Measurements from ENCODE around the gene CTAG2.

DNA sequence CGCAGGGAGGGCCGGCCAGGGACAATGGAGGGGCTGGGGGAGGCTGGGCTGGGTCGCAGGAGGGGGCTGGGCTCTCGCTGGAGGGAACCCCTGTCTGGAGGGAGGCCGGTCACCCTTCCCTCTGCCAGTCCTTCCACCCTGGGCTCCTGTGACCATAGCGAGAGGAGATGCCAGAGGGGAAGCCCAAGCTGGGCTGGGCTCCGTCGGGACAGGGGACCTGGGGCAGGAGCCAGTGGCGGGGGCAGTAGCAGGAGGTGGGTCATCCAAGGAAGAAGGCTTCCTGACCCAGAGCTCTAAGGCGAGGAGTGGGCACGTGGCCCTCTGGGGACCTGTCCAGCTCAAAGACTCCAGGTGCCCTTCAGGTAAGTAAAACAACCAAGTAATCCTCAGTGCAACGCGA lies 51.2 kb downstream of the CTAG2 start:
- TF ChIP-seq, protein P1, sequence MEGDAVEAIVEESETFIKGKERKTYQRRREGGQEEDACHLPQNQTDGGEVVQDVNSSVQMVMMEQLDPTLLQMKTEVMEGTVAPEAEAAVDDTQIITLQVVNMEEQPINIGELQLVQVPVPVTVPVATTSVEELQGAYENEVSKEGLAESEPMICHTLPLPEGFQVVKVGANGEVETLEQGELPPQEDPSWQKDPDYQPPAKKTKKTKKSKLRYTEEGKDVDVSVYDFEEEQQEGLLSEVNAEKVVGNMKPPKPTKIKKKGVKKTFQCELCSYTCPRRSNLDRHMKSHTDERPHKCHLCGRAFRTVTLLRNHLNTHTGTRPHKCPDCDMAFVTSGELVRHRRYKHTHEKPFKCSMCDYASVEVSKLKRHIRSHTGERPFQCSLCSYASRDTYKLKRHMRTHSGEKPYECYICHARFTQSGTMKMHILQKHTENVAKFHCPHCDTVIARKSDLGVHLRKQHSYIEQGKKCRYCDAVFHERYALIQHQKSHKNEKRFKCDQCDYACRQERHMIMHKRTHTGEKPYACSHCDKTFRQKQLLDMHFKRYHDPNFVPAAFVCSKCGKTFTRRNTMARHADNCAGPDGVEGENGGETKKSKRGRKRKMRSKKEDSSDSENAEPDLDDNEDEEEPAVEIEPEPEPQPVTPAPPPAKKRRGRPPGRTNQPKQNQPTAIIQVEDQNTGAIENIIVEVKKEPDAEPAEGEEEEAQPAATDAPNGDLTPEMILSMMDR (IDR thresholded peaks at IDR 0.05): no peak
- no peak for TF ChIP-seq POLR2A (IDR thresholded peaks at IDR 0.05)

All from heart left ventricle (tissue), 13 donors.